HTERT RPE-1 (cell line): Measurements from ENCODE around the gene EDIL3.

Experiments
- in situ Hi-C: fragments of 300-500 bp; cut with MboI; formaldehyde crosslinking; loops from 4 replicates; pipeline ENCODE4 v1.14.3; 2020; ENCODE audit warnings: low sequenced_read_pairs

Gene EDIL3

GRCh38 chr5:83983852-83984251 is 400.8 kb downstream of the EDIL3 start:
- in situ Hi-C loops, result no loop called here

GRCh38 chr5:83973925-83974815 is 410.5 kb downstream of the EDIL3 start:
- in situ Hi-C loops, result no loop called here

GRCh38 chr5:83972909-83973308 is 411.8 kb downstream of the EDIL3 start:
- in situ Hi-C loops, result no loop called here

- in situ Hi-C loops, result no loop called here
Observed at GRCh38 chr5:83972236-83972635, 412.4 kb downstream of the EDIL3 start.

DNA sequence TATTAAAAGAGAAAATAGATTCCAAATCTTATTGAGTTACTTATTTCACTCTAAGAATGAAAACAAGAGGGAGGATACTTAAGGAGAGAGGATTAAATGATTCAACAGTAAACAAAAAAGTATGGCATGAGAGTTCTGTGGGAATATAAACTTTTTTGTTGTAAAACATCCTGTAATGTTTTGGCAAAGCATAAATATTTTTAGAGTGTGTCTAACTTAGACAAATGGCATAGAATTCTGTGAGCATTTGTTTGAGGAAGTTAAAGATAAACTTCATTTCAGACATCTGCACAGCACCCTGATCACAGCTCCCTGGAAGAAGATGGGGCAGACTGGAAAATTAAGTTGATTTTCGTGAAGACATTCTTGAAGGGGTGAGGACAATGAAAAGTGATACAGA is 417.3 kb downstream of the EDIL3 start:
- in situ Hi-C loops, result no loop called here

DNA sequence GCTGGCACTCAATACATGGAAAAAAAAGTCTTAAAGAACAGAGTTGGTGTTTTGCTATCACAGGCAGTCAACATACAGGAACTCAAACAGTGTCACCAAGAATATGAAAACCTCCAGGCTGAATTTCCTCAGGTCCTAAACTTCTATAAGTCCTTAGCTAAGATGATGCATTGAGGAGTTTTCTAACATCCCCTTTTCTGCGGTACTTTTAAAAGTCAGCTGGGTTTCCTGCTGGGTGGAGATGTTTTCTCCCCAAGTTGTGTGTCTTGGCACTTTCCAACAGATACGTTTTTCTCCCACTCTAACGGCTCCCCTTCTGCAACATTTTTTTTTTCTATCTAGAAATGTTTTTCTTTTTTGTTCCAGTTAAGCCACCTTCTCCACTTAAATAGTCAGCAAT is 419.2 kb downstream of the EDIL3 start:
- in situ Hi-C loops, result no loop called here

DNA sequence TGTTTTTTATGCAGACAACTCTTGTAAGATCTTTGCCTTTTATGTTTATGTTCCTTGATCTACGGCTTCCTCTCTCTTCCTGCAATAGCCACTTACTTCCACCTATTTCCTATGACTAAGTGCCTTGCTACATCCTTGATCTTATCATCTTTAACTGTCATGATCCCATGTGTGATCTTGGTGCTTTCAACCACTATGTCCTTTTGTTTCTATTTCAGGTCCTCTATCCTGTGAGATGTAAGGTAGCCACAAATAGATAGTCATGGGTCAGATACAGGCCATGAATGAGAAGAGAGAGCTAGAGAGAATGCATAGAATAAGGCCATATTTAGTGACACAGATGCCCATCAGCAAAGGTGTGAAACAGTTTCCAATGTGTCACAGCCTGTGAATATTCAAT is 420.4 kb downstream of the EDIL3 start:
- in situ Hi-C loops, result no loop called here

DNA sequence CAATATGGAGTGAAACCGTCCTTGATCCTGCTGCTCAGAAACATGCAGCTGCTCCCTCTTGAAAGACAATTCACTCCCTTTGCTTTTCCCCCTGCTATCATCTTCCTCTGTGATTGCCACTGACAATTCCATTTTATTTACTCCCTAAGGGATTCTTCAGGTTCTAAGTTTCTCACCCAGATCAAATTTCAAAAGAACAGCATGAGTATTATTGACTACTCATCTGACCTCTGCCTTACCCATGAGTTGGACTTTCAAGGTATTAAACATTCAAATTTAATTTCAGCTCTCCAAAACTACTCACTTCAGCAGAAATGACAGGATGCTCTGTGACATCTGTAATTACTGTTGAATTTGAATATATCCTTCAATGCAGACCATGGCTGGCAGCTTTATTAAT is 427.5 kb downstream of the EDIL3 start:
- in situ Hi-C loops, result no loop called here

DNA sequence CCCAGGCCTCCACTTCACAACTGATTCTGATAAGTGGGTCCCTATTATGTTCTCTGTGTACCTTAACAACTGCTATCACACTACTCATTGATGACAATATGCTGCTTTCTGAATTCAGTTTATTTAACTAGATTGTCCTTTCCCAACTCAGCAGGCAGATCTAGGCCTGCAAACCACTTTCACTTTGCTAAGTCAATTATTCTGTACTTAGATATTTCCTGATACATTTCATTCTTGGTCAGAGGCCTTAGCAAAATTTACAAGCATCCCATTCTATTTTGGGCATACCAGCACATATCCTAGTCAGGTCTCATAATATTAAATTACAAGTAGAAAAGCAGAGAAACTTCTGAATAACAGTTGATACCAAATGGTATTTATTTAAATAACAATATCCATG is 428.3 kb downstream of the EDIL3 start:
- in situ Hi-C loops, result no loop called here

DNA sequence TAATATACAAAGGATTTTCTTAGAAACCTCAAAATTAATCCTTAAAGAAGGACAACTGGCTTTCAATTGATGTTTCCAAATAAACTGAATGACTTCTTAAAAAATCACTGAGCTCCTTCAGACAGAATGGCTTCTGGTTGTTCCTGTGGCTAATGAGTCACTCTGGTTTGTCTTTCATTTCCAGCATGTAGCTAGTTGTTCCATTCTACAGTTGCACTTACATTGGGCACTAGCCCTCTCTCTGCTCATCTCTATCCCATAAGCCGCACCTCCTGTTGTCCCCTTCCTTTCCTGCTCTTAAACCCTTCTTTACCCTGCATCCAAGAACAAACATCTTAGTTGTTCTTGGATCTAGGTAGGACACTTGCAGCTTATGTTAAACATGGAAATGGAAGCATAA is 428.8 kb downstream of the EDIL3 start:
- in situ Hi-C loops, result no loop called here

GRCh38 chr5:83947763-83948162 is 436.9 kb downstream of the EDIL3 start:
- in situ Hi-C loops, result no loop called here

DNA sequence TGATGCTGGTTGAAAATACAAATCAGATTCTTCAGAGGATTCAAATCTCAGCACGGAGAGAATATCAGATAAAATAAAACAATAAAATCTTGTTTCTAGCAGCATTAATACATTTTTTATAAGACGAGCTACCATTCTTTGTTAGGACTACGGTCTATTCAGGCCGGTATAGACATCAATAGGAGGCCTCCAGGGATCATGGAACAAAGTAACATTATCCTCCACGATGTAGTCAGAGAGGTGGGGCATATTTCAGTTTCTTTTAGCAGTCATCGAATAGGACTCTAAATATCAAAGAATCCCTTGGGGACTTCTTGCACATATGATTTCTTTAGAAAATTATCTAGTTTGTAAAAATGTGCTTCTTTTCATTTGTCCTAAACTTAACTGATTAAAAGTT is 438.2 kb downstream of the EDIL3 start:
- in situ Hi-C loops, result no loop called here

DNA sequence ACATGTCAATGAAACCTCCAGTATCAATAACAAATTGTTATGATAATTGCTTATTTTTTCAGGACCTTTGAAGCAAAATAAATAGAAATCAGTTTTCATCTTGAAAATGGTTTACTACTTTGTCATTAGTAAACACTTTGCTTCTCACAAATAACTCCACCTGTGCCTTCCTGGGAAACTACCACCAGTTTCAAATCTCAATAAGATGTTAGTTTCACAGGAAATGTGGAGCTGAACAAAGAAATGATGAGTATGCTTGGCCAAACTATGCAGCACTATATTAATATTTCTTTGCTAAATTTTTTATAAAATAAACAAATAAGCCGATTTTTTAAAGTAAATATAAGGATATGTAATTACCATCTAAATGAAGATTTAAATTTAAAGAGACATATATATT is 442.5 kb downstream of the EDIL3 start:
- in situ Hi-C loops, result no loop called here

- in situ Hi-C loops, result no loop called here
Observed at GRCh38 chr5:83937837-83938236, 446.8 kb downstream of the EDIL3 start.

- in situ Hi-C loops, result no loop called here
Observed at GRCh38 chr5:83931969-83932368, 452.7 kb downstream of the EDIL3 start.

DNA sequence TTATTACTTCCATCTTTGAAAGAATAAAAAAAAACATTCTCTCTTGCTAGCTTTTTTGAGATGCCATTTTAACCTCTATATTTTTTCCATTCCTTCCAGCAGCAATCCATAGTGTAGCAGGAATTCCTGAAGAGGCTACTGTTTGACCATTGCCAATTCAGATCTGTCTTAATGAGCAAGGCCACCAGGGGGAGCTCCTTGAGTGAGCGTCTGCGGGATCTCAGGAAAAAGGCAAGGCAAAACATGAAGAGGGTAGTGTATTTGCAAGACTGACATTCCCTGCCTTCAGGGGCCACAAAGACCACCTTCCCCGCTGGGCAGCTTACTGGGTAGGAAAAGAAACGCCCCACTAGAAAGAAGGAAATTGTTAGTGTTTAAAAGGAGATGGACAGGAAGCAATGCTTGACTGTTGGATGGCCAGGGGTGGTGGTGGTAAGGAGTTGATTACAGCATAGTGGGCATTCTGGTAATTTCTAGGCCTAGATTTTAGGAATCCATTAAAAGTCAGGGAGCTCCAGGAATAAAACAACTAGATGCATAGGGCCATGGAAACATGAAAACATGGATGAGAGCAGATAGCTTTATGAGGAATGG is 457.4 kb downstream of the EDIL3 start:
- in situ Hi-C loops, result no loop called here

GRCh38 chr5:83925955-83926337 is 458.7 kb downstream of the EDIL3 start:
- in situ Hi-C loops, result no loop called here

- in situ Hi-C loops, result no loop called here
Observed at GRCh38 chr5:83925321-83925954, 459.2 kb downstream of the EDIL3 start.

DNA sequence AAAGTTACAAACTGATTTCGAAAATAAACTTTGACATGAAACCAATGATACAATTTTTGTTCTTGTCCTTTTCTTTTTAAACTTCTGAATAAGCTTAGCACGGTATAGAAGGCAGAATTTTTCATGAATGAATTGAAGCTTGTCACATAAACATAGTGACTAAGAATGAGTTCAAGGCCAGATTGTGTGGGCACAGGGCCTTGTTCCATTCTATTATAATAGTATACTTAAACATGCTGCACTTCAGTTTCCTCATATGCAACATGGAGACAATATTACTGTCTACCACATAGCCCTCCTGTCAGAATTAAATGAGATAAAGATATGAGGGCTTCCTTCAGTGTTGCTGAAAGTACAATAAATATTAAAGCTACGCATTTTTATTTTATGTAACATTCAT is 459.8 kb downstream of the EDIL3 start:
- in situ Hi-C loops, result no loop called here

GRCh38 chr5:83924171-83924570 is 460.5 kb downstream of the EDIL3 start:
- in situ Hi-C loops, result no loop called here

DNA sequence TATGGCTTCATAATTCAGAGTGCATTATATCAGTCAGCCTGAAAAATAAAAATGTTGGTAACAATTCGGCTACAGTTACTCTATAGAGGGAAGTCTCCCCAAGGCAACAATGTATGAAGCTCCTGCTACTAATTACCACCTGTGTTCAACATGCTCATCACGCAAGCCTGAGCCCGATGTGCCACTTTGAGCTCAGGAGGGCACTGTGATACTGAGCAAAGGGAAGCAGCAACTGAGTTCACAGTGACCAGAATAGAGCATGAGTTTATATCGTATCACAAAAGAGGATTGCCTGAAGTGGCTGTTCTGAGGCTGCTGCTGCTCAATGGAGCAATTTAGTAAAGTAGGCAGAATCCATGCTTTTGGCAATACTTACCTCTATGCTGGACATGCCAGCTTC is 462.0 kb downstream of the EDIL3 start:
- in situ Hi-C loops, result no loop called here

- in situ Hi-C loops, result no loop called here
Observed at GRCh38 chr5:83921666-83922193, 462.9 kb downstream of the EDIL3 start.
